GM19467 (cell line): ENCODE data around the gene KRT78.

ENCODE experiments used
- ATAC-seq: cut with Tn5 transposase; IDR thresholded peaks from one replicate; pipeline ENCODE4 v1.9.1; 2021; ENCODE audit warnings: mild to moderate bottlenecking, moderate library complexity; ENCODE audit not compliant: unreplicated experiment

The KRT78 gene

GRCh38 chr12:52825961-52826360 is 22.8 kb downstream of the KRT78 start:
- no peak for ATAC-seq

GRCh38 chr12:52824741-52825410 is 23.9 kb downstream of the KRT78 start:
- no peak for ATAC-seq

GRCh38 chr12:52823761-52824450 is 24.9 kb downstream of the KRT78 start:
- ATAC-seq = no peak

GRCh38 chr12:52822771-52823510 is 25.9 kb downstream of the KRT78 start:
- ATAC-seq = no peak

GRCh38 chr12:52821826-52822660 is 26.8 kb downstream of the KRT78 start:
- no peak for ATAC-seq

GRCh38 chr12:52821071-52821730 is 27.6 kb downstream of the KRT78 start:
- ATAC-seq = no peak

- ATAC-seq = no peak
These were observed 28.3 kb downstream of the KRT78 start for GRCh38 chr12:52820521-52820920.

GRCh38 chr12:52819731-52820510 is 28.9 kb downstream of the KRT78 start:
- ATAC-seq = no peak

- ATAC-seq = no peak
These were observed 29.8 kb downstream of the KRT78 start for GRCh38 chr12:52818887-52819420.

GRCh38 chr12:52818388-52818787 is 30.4 kb downstream of the KRT78 start:
- no peak for ATAC-seq

- ATAC-seq = no peak
These were observed 31.0 kb downstream of the KRT78 start for GRCh38 chr12:52817699-52818238.

- no peak for ATAC-seq
These were observed 31.6 kb downstream of the KRT78 start for GRCh38 chr12:52817003-52817698.

GRCh38 chr12:52815676-52816588 is 32.9 kb downstream of the KRT78 start:
- ATAC-seq = no peak

GRCh38 chr12:52815161-52815560 is 33.6 kb downstream of the KRT78 start:
- no peak for ATAC-seq

GRCh38 chr12:52814710-52815155 is 34.1 kb downstream of the KRT78 start:
- no peak for ATAC-seq

- ATAC-seq = no peak
These were observed 34.7 kb downstream of the KRT78 start, which contains the start of gene KRT4 for GRCh38 chr12:52813885-52814709. Gene KRT4 (minus strand): TSS chr12:52814116. CDS start chr12:52814058, 58 bp downstream.
